Activated T-helper 1 cell treated with Interleukin-2 at 50 U/mL for 16 hours (primary cell): ENCODE data around the gene LDB2.

Source experiments
- DNase-seq: peaks from one replicate; pipeline ENCODE4 v3.0.0-alpha.2; 2020; ENCODE audit warnings: low read depth

LDB2 gene

GRCh38 chr4:16843831-16844508, 54.5 kb downstream of the LDB2 start:
- no peak for DNase-seq

GRCh38 chr4:16838226-16838875, 60.1 kb downstream of the LDB2 start:
- no peak for DNase-seq

- DNase-seq, result no peak
Measured at GRCh38 chr4:16837475-16837874, 61.0 kb downstream of the LDB2 start.

GRCh38 chr4:16836324-16836723, 62.1 kb downstream of the LDB2 start:
- DNase-seq, result no peak

GRCh38 chr4:16835597-16836247, 62.7 kb downstream of the LDB2 start:
- no peak for DNase-seq

GRCh38 chr4:16834814-16835213, 63.6 kb downstream of the LDB2 start:
- DNase-seq, result no peak

- no peak for DNase-seq
Measured at GRCh38 chr4:16833722-16834121, 64.7 kb downstream of the LDB2 start.

- DNase-seq, result no peak
Measured at GRCh38 chr4:16830081-16830480, 68.4 kb downstream of the LDB2 start.

DNA sequence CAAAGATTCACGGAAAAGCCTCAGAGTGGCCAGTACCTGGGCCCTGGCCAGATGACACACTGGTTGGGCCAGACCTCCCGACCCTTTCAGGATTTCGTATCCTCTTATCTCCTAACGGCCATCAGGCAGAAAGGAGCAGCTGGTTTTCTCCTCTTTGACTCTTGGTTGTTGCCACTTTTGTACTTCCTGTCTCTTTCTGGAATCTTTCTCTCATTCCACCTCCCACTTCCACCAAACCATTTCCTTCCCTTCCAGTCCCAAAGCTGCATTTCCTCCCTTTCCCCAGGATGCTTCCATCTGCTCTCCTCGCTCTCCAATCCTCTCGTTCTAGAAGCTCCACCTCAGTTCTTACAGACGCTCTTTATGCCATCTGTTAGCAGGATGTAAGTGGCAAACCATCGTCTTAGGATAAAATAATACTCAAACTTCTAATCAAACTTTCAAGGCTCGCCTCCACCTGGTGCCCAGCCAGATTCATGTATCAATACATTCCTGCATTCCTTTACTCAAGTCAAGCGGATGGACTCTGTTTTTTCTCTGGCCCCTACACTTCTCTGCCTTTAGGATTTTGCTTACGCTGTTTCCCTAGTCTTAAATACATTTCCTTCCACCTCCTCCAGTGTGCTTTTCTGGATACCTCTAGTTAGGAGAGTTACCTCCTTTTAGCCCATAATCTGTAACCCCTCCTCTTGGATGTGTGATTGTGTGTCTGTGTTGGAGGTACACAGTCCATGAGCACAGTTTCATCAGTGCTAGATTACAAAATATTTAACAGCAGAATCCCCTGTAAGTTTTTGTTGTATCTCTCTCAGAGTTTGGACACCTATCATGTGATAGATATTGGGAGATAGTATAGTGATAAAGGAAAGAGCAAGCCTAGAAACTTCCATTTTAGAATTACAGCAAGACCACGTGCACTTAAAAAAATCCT, 70.4 kb downstream of the LDB2 start:
- DNase-seq, result no peak

- DNase-seq, result no peak
Measured at GRCh38 chr4:16827045-16827444, 71.4 kb downstream of the LDB2 start.

DNA sequence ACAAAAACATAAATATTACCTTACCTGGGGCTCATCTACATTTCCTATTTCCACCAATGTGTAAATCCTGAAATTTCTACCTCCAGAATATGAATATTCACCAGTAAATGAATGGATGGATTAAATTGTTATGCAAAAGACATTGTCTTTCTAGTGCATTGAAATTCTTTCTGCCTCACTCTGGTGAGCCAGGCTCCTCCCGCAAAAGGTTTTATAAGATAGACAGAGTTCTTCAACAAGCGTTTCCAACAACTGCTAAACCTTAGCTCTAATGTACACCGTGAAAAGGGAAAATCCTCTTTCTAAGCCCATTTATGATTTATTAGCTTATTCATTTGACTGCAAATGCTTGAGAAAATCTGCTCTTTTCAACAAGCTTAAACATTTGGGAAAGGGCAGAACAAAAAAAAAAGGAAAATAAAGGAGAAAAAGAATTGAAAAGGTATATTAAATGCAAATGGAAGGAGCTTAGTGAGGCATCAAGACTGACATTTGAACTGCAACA, 72.0 kb downstream of the LDB2 start:
- no peak for DNase-seq

- DNase-seq, result no peak
Measured at GRCh38 chr4:16824278-16824806, 74.1 kb downstream of the LDB2 start.

GRCh38 chr4:16820329-16820728, 78.1 kb downstream of the LDB2 start:
- DNase-seq, result no peak

- DNase-seq, result no peak
Measured at GRCh38 chr4:16819652-16820051, 78.8 kb downstream of the LDB2 start.

DNA sequence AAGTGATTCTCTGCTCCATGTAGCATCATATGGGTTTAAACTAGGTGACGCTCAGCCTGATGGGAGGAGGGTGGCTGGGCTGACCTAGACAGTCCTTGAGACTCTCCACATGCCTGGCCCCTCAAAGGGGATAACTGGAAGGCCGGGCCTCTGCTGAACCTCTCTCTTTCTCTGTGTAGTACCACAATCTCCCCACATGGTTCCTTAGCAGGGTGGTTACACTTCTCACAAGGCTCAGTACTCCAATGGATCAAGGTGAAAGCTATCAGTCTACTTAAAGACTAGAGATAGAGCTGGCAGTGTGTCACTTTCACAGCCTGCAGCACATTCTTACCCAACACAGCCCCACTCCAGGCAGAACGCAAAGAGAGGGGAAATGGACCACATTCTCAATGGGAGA, 80.4 kb downstream of the LDB2 start:
- no peak for DNase-seq

DNA sequence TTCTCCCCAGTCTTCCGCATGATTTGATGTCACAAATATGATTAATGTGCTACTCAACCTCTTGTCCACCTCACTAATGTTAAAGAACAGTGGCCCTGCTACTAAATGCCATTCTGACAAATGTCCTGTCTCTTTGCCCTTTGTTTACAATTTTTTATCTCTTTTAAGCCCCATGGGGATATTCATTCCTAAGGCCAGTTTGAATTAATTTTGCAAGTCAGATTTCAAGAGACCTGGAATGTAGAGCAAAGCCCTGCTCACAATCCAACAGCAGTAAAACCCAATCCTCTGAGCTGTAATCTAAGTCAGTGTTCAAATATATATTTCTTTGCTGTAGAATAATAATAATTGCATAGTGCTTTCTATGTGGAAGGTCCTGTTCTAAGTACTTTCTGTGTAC, 81.2 kb downstream of the LDB2 start:
- DNase-seq, result no peak

DNA sequence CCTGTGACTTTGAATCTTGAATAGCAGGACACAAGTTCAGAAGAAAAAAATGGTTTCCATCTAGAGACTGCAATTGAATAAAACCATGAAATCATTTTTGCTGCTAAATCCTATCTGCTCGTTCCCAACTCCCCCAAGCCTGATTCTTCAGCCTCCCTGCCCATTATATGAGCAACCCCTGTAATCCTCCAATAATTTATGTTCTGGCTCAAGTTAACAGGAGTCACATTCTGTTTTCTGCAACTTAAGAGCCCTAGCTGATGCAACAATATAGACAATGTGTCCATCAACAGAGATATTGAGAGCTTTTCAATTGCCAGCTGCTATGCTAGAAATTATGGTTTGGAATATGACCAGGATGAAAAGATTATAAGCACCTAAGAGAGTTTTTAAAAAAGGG, 84.1 kb downstream of the LDB2 start:
- no peak for DNase-seq

DNA sequence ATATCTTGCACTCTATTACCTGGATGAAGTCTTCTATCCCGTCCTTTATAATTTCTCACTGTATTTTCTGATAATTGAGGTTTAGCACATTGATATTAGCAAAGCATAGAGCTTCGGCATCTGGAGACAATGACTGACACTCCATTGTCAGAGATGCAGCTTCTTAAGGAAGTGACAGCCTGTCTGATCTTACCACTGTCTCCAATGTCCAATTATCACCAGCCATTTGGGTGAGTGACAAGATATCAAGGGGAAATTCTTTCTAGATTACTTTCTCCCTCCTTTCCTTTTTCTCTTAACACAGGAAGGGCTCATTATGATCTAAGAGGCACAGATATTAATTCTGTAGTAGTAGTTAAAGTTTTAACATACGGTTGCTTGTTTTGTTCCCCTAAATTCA, 86.4 kb downstream of the LDB2 start:
- DNase-seq, result no peak

GRCh38 chr4:16809943-16810342, 88.5 kb downstream of the LDB2 start:
- no peak for DNase-seq

DNA sequence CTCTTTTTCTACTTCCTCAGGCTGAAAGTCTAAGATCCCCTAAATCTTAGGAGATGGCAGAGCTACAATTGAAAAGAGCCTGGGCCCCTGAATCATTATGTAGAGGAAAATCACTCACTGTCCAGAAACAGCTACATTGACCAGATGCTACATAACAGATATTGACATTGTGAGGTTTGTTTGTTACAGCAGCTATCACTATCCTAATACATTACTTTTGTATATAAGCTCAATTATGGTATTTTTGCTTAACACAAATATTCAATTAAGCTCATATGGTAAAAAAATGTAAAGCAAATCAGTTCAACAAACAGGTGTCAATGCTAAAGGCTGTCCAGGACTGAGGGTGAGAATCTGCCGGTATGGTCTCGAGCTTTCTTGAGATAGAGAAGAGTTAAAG, 89.4 kb downstream of the LDB2 start:
- DNase-seq, result no peak

GRCh38 chr4:16807355-16807754, 91.1 kb downstream of the LDB2 start:
- DNase-seq, result no peak

GRCh38 chr4:16804581-16804980, 93.9 kb downstream of the LDB2 start:
- no peak for DNase-seq
